ENCODE data around the gene THRB.
A peak's percentile ranks its signal among the peaks of the same experiment; 100 is the strongest.

THRB gene

DNA sequence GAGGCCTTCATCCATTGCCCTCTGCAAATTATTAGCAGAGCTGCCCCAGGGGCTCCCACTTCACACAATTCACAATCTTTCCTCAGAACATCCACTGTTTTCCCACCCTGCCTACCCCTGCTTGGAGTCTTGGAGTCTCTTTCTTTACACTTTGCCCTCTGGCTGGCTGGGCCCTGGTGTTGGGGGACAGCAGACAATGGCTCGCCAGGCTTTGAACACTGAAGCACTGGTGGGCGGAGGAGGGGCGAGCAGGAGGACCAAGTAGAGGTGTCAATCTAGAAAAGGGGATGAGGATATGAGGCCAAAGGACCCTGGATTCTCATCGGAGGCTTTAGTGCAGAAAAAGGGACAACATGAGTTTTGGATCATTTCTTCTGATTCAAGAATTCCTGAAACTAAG is 337.5 kb downstream of the THRB start:
- no peak for DNase-seq (ENCODE audit: extremely low read depth, low read depth)
- H3K4me3 ChIP-seq (replicated peaks; ENCODE audit: low read depth, low read length) = no peak overlapping the region
- TF ChIP-seq, protein P1, sequence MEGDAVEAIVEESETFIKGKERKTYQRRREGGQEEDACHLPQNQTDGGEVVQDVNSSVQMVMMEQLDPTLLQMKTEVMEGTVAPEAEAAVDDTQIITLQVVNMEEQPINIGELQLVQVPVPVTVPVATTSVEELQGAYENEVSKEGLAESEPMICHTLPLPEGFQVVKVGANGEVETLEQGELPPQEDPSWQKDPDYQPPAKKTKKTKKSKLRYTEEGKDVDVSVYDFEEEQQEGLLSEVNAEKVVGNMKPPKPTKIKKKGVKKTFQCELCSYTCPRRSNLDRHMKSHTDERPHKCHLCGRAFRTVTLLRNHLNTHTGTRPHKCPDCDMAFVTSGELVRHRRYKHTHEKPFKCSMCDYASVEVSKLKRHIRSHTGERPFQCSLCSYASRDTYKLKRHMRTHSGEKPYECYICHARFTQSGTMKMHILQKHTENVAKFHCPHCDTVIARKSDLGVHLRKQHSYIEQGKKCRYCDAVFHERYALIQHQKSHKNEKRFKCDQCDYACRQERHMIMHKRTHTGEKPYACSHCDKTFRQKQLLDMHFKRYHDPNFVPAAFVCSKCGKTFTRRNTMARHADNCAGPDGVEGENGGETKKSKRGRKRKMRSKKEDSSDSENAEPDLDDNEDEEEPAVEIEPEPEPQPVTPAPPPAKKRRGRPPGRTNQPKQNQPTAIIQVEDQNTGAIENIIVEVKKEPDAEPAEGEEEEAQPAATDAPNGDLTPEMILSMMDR (IDR thresholded peaks at IDR 0.05; ENCODE audit: low read depth, low read length, missing control alignments) = no peak

DNA sequence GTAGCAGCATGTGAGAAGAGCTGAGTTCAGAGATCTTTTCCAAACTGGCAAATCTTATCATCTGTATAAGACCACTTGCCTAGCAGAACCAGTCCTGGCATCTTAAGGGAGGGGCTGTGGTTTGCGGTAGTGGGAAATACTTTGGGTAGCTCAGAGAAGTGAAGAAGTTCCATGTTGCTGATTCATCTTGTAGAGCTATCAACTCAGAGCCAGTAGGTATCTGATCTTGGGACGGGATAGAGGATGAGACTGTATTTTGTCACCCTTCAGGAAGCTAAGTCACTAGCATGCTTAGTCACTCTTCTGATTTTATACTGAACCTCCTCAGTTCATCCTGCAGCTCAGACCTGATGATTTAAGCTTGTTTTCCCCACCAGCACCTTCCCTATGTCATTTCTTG is 338.2 kb downstream of the THRB start:
- TF ChIP-seq, protein P1 (IDR thresholded peaks at IDR 0.05; ENCODE audit: low read depth, low read length, missing control alignments) = no peak
- peak; percentile 27 for DNase-seq (ENCODE audit: extremely low read depth, low read depth)
- no peak overlapping the region for H3K4me3 ChIP-seq (replicated peaks; ENCODE audit: low read depth, low read length)

DNA sequence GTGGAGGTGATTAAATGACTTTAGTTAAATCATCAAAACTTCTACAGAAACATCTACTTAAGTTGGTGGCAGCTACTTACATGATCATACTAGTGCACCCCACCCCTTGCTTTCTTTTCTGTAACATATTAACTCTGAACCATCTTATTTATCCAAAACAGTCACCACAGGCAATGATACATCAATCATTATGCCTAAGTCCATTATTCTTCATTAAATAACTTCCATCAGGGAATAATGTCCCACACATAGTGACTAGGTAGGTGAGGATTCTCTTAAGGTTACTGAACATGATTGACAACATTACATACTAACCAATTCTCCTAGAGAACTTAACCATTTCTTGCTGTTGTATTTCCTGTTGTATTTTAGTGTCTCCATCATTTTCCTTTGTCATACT is 339.4 kb downstream of the THRB start:
- TF ChIP-seq, protein P1 (IDR thresholded peaks at IDR 0.05; ENCODE audit: low read depth, low read length, missing control alignments) = no peak
- no peak overlapping the region for H3K4me3 ChIP-seq (replicated peaks; ENCODE audit: low read depth, low read length)
- no peak for DNase-seq (ENCODE audit: extremely low read depth, low read depth)

DNA sequence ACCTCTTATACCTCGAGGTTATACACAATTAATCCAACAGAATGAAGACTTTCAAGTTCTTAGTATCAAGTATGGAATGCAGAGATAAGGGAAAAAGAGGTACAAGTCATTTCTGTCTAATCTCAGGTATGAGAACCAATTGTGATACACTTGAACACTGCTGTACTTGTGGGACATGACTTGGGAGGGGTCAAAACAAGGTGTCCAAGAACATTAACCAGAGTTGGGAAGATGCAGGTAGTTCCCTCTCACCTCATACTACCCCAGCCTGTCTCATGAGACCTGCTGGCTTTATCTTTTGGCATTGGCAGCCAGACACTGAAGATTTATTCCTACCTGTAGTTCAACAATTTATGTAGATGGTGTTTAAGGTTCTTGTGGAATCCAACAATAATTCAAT is 339.9 kb downstream of the THRB start:
- no peak for DNase-seq (ENCODE audit: extremely low read depth, low read depth)
- no peak overlapping the region for H3K4me3 ChIP-seq (replicated peaks; ENCODE audit: low read depth, low read length)
- TF ChIP-seq, protein P1 (IDR thresholded peaks at IDR 0.05; ENCODE audit: low read depth, low read length, missing control alignments) = no peak

DNA sequence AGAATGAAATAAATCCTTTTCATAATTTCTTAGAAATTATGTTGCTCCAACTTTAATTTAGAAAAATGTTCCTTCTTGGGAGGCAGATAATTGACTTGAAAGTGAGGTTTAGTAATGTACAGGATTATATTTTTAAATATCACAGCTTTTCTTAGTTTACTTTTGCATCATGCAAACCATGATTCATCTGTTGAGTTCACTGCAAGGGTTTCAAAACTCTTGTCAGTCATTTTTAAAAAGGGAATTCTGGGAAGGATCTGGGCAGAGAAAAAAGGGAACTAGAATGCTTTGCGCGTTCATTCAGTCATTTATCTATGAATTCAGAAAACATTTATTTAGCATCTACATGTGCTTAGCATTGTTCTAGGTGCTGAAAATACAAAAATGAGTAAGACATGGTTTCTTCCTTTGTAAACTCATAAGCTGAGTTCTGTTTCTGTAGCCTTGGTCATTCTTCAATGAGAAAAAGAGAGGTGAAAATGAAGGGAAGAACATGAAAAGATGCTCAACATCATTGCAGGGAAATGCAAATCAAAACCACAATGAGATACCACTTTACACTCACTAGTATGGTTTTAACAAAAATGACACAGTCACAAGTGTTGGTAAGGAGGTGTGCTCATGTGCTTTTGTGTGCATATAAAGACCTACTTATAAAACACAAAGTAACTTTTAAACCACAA is 340.5 kb downstream of the THRB start:
- no peak overlapping the region for H3K4me3 ChIP-seq (replicated peaks; ENCODE audit: low read depth, low read length)
- TF ChIP-seq, protein P1 (IDR thresholded peaks at IDR 0.05; ENCODE audit: low read depth, low read length, missing control alignments) = no peak
- DNase-seq (ENCODE audit: extremely low read depth, low read depth) = no peak

DNA sequence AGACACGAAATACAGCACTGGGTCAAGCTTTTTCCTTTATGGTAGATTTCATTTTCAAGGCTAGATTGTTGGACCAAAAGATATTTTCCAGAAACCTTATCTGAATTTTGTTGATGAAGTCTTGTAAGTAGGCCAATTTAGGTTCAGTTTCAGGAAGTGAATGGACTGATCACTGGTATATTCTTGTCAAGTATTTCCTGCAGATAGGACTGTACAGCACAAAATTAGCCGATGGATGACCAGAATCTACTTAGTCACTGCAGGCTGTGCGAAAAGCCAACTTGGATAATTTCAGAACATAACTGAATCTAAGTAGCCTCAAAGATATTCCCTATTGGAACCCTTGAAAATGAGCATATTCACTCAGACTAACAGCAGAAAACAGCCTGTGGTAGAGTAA is 343.1 kb downstream of the THRB start:
- no peak for DNase-seq (ENCODE audit: extremely low read depth, low read depth)
- no peak overlapping the region for H3K4me3 ChIP-seq (replicated peaks; ENCODE audit: low read depth, low read length)
- TF ChIP-seq, protein P1 (IDR thresholded peaks at IDR 0.05; ENCODE audit: low read depth, low read length, missing control alignments) = no peak

DNA sequence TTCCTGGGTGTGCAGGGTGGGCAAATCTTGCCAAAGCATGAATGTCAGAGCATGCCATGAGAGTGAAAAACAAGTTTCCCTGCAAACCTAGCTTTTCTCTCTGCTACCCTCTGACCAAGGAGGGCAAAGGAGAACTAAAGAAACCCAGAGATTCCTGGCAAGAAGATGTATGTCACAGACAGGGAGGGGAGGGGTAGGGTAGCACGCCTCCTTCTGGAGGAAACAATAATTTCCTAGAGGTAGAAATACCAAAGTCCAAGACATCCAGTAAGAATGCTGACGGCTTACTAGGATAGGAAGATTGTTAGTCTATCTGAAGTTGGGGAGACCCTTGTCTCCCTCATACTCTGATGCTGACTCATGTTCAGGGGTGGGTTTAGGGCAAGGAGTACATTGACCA is 345.6 kb downstream of the THRB start:
- no peak overlapping the region for H3K4me3 ChIP-seq (replicated peaks; ENCODE audit: low read depth, low read length)
- DNase-seq (ENCODE audit: extremely low read depth, low read depth) = no peak
- TF ChIP-seq, protein P1 (IDR thresholded peaks at IDR 0.05; ENCODE audit: low read depth, low read length, missing control alignments) = peak; percentile 25
